Loucy (cell line): ENCODE measurements around the gene MAB21L4.

Experiments used
- EZH2phosphoT487 ChIP-seq: fragments of 200-600 bp; IDR thresholded peaks from 2 replicates; pipeline ENCODE4 v1.6.1; 2018; ENCODE audit warnings: antibody characterized with exemption, mild to moderate bottlenecking, moderate library complexity, borderline replicate concordance
- TF ChIP-seq, protein P1 (sequence below): fragments of 200-600 bp; sonication (generic); conservative IDR thresholded peaks from 2 replicates; pipeline ENCODE4 v1.5.1; 2014; ENCODE audit warnings: mild to moderate bottlenecking, antibody characterized with exemption, low read length

GRCh38 chr2:240850756-240851077 is 45.2 kb downstream of the MAB21L4 start:
- TF ChIP-seq, protein P1, sequence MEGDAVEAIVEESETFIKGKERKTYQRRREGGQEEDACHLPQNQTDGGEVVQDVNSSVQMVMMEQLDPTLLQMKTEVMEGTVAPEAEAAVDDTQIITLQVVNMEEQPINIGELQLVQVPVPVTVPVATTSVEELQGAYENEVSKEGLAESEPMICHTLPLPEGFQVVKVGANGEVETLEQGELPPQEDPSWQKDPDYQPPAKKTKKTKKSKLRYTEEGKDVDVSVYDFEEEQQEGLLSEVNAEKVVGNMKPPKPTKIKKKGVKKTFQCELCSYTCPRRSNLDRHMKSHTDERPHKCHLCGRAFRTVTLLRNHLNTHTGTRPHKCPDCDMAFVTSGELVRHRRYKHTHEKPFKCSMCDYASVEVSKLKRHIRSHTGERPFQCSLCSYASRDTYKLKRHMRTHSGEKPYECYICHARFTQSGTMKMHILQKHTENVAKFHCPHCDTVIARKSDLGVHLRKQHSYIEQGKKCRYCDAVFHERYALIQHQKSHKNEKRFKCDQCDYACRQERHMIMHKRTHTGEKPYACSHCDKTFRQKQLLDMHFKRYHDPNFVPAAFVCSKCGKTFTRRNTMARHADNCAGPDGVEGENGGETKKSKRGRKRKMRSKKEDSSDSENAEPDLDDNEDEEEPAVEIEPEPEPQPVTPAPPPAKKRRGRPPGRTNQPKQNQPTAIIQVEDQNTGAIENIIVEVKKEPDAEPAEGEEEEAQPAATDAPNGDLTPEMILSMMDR = no peak
- no peak for TF ChIP-seq EZH2phosphoT487
